Left renal pelvis (tissue), 4 donors: Measurements from ENCODE around the gene ZWILCH. TPM values are rescaled to one million over a fixed set of nuclear protein-coding genes. Genes with fewer than 3 reads are reported as not detected.
"Not testable (repeated sequence)": the region's sequence is repeated elsewhere in the genome, so short reads cannot be mapped to it uniquely, and the experiment has no call there.

Experiments
- DNase-seq, 4 donors: peaks; one replicate each; pipeline ENCODE4 v3.0.0-alpha.2; 2013; ENCODE audit warnings: low read depth in 4 of 4, low spot score in 3 of 4
- polyA plus RNA-seq, 4 donors: library from polyadenylated mRNA; unstranded; fragments of 120-200 nt; gene quantifications; one replicate each; pipeline ENCODE4 v1.2.1, GENCODE V29; 2013; ENCODE audit not compliant: insufficient read length in 4 of 4

Gene ZWILCH
- polyA plus RNA-seq = 10 to 100 TPM; 24.7 to 29.9 (median 26.1) TPM

- peak; percentile 68 to 88 (median 72) for DNase-seq
These were observed at the start of gene ZWILCH, which contains the start of gene RPL4 for GRCh38 chr15:66504563-66505429. Gene ZWILCH, plus strand, starts transcription at chr15:66505326. Its CDS starts 13 bp downstream, at chr15:66505339. Gene RPL4, minus strand, starts transcription at chr15:66504855. Its CDS starts 65 bp downstream, at chr15:66504790.

- DNase-seq = no peak
These were observed 48.9 kb upstream of the ZWILCH start for GRCh38 chr15:66456211-66456610.

GRCh38 chr15:66459818-66460615 is 45.1 kb upstream of the ZWILCH start:
- DNase-seq = no peak

GRCh38 chr15:66461294-66461693 is 43.8 kb upstream of the ZWILCH start:
- DNase-seq = not testable (repeated sequence)

- no peak for DNase-seq
These were observed 43.2 kb upstream of the ZWILCH start for GRCh38 chr15:66461917-66462316.

- DNase-seq = no peak
These were observed 42.5 kb upstream of the ZWILCH start for GRCh38 chr15:66462627-66463026.

GRCh38 chr15:66465294-66465693 is 39.8 kb upstream of the ZWILCH start:
- DNase-seq = not testable (repeated sequence)

- DNase-seq = not testable (repeated sequence)
These were observed 37.7 kb upstream of the ZWILCH start for GRCh38 chr15:66467162-66468040.

GRCh38 chr15:66470825-66471224 is 34.3 kb upstream of the ZWILCH start:
- not testable (repeated sequence) for DNase-seq

- no peak for DNase-seq
These were observed 32.7 kb upstream of the ZWILCH start for GRCh38 chr15:66472176-66472999.

- no peak for DNase-seq
These were observed 31.0 kb upstream of the ZWILCH start for GRCh38 chr15:66474135-66474534.

GRCh38 chr15:66474963-66475362 is 30.2 kb upstream of the ZWILCH start:
- no peak for DNase-seq

GRCh38 chr15:66476535-66476934 is 28.6 kb upstream of the ZWILCH start:
- no peak for DNase-seq

GRCh38 chr15:66477011-66477410 is 28.1 kb upstream of the ZWILCH start:
- DNase-seq = no peak

GRCh38 chr15:66480267-66480666 is 24.9 kb upstream of the ZWILCH start:
- no peak for DNase-seq

GRCh38 chr15:66481107-66481856 is 23.8 kb upstream of the ZWILCH start:
- DNase-seq = no peak

- no peak for DNase-seq
These were observed 22.6 kb upstream of the ZWILCH start for GRCh38 chr15:66482539-66482938.

- DNase-seq = no peak
These were observed 22.0 kb upstream of the ZWILCH start for GRCh38 chr15:66483131-66483566.
